LNCAP (cell line): ENCODE data around the gene DPP6.

Experiments used
- CTCF ChIP-seq: fragments of 450-650 bp; IDR thresholded peaks from 2 replicates; pipeline ENCODE4 v1.5.1; 2017; ENCODE audit warnings: mild to moderate bottlenecking

The DPP6 gene

GRCh38 chr7:154253810-154254209 lies 201.6 kb downstream of the DPP6 start:
- TF ChIP-seq CTCF, result no peak

GRCh38 chr7:154255324-154255723 lies 203.1 kb downstream of the DPP6 start:
- TF ChIP-seq CTCF, result no peak

- no peak for TF ChIP-seq CTCF
Observed at GRCh38 chr7:154256150-154256549, 204.0 kb downstream of the DPP6 start.

- TF ChIP-seq CTCF, result no peak
Observed at GRCh38 chr7:154259396-154259795, 207.2 kb downstream of the DPP6 start.

- TF ChIP-seq CTCF, result no peak
Observed at GRCh38 chr7:154287356-154287755, 235.2 kb downstream of the DPP6 start.

GRCh38 chr7:154289119-154289518 lies 236.9 kb downstream of the DPP6 start:
- TF ChIP-seq CTCF, result no peak

GRCh38 chr7:154296443-154296842 lies 244.2 kb downstream of the DPP6 start:
- TF ChIP-seq CTCF, result no peak

- TF ChIP-seq CTCF, result no peak
Observed at GRCh38 chr7:154299736-154300135, 247.5 kb downstream of the DPP6 start.
